Activated CD4-positive, alpha-beta T cell treated with anti-CD3 and anti-CD28 coated beads, Interleukin-2, amount 50 U/mL, for 24 hours (primary cell): Measurements from ENCODE around the gene ZNF256.
A peak's percentile ranks its signal among the peaks of the same experiment; 100 is the strongest.

Experiments
- DNase-seq, 2 donors: peaks; one replicate each; pipeline ENCODE4 v3.0.0-alpha.2; 2020; ENCODE audit warnings: low read depth in 1 of 2, low spot score in 1 of 2

Gene ZNF256

GRCh38 chr19:57947419-57948134, at the start of gene ZNF256:
Gene ZNF256, minus strand, starts transcription at chr19:57947706. Its CDS starts 232 bp downstream, at chr19:57947474.
- DNase-seq = peak; percentile 79 to 91

DNA sequence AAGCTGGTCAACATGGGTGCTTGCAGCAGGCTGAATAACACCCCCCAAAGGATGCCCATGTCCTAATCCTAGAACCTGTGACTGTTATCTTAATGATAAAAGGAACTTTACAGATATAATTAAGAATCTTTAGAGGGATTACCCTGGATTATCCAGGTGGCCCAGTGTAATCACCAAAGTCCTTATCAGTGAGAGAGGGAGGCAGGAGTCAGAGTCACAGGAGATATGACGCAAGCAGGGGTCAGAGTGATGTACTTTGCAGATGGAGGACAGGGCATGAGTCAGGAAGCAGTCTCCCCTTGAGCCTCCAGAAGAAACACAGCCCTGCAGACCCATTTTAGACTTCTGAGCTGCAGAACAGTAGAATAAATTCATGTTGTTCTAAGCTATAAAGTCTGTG, 45.3 kb upstream of the ZNF256 start:
- DNase-seq = no peak

DNA sequence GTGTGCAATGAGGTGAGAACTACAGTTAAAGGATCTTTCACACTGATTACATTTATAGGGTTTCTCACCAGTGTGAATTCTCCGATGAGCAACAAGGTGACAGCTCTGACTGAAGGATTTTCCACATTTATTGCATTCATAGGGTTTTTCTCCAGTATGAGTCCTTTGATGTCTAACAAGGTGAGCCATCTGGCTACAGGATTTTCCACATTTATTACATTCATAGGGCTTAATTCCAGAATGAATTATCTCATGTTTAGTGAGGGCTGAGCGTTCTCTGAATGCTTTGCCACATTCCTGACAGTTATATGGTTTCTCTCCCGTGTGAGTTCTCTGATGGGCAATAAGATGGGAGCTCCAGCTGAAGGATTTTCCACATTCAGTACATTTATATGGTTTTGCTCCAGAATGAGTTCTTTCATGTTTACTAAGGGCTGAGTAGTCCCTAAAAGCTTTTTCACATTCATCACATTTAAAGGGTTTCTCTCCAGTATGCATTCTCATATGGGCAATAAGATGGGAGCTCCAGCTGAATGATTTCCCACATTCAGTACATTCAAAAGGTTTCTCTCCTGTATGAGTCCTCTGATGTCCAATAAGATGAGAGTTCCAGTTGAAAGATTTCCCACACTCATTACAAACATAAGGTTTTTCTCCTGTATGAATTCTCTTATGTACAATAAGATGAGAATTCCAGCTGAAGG, 31.2 kb upstream of the ZNF256 start:
- DNase-seq = no peak

GRCh38 chr19:57974434-57974833, 26.9 kb upstream of the ZNF256 start, which contains the start of gene C19orf18:
Gene C19orf18, minus strand, starts transcription at chr19:57974534. Its CDS starts 102 bp downstream, at chr19:57974432.
- no peak for DNase-seq

GRCh38 chr19:57964761-57965160, 17.3 kb upstream of the ZNF256 start:
- DNase-seq = no peak

DNA sequence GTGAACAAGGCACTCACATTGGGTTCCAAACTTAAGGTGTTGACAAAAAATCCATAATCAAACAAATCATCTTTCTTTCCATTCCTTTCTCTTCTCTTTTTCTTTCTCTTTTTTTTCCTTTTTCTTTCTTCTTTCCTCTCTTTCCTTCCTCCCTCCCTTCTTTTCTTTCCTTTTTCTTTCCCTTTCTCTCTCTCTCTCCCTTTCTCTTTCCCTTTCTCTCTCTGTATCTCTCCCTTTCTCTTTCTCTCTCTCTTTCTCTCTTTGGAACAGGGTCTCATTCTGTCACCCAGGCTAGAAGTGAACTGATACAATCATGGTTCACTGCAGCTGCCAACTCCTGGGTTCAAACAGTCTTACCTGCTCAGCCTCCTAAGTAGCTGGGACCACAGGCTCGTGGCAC, 14.3 kb upstream of the ZNF256 start:
- DNase-seq = no peak

GRCh38 chr19:57954996-57955395, 7.5 kb upstream of the ZNF256 start:
- no peak for DNase-seq

- DNase-seq = no peak
Measured at GRCh38 chr19:57949702-57950101, 2.2 kb upstream of the ZNF256 start.

GRCh38 chr19:57949296-57949695, 1.8 kb upstream of the ZNF256 start:
- DNase-seq = no peak

DNA sequence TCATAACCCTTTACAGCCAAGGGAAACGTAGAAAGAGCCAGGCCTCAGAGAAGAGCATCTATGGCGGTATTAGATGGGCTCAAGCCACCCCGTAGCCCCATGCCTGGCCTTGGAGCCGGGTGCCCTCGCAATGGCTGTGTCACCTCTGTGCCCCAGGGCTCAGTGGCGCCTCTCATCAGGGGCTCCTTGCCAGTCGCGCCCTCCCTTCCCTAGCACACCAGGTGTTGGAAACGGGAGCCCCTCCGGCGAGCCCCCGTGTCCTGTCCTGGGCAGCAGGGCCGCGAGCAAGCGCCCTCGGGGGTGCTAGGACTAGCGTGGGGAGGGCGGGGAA, 453 bp downstream of the ZNF256 start:
- no peak for DNase-seq

DNA sequence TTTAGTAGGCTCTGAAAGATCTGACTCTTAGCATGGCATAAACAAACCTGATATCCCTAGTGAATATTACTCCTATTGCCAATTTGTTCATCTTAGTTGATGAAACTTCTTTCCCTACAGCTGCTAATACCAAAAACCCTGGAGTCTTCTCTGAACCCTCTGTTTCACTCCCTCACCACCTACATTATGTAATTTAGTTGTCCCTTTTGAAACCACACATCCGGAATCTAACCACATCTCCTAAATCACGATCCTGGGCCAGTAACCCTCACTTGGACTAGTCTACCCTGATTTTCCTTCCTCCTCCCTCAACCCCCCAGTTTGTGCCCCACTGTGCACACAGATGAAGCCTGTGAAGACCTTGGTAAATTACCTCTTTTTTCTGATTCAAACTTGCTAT, 1.2 kb downstream of the ZNF256 start:
- no peak for DNase-seq

DNA sequence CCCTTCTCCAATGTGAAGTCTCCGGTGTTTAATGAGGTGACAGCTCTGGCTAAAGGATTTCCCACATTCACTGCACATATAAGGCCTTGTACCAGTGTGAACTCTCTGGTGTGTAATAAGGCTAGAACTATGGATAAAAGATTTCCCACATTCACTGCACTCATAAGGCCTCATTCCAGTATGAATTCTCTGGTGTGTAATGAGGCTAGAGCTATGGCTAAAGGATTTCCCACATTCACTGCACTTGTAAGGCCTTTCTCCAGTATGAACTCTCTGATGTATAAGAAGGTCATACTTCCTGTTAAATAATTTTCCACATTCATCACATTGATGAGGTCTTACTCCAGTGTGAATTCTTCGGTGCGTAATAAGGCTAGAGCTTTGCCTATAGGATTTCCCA, 5.9 kb downstream of the ZNF256 start:
- DNase-seq = no peak

DNA sequence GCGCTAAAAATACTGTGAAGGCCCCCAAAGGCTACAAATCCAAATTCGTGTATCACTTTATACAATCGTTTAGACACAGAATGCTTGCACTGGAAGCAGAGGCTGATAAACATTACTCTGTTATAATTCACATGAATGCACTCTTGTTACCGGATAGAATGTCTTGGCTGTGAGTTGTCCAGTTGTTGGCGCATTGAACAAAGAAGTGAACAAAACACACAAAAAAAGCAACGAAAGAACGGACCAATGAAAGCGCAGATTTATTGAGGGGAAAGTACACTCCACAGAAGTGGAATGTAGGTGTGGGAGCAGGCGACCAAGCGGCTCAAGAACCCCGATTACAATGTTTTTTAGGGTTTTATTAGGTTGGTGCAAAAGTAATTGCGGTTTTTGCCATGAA, 11.8 kb downstream of the ZNF256 start:
- DNase-seq = no peak

GRCh38 chr19:57934820-57935665, 12.5 kb downstream of the ZNF256 start, which contains the start of gene ZNF418:
Gene ZNF418, minus strand, starts transcription at chr19:57935402. Its CDS starts 1,580 bp downstream, at chr19:57933822.
- peak; percentile 1 to 21 for DNase-seq

GRCh38 chr19:57927587-57927986, 19.9 kb downstream of the ZNF256 start:
- DNase-seq = no peak

DNA sequence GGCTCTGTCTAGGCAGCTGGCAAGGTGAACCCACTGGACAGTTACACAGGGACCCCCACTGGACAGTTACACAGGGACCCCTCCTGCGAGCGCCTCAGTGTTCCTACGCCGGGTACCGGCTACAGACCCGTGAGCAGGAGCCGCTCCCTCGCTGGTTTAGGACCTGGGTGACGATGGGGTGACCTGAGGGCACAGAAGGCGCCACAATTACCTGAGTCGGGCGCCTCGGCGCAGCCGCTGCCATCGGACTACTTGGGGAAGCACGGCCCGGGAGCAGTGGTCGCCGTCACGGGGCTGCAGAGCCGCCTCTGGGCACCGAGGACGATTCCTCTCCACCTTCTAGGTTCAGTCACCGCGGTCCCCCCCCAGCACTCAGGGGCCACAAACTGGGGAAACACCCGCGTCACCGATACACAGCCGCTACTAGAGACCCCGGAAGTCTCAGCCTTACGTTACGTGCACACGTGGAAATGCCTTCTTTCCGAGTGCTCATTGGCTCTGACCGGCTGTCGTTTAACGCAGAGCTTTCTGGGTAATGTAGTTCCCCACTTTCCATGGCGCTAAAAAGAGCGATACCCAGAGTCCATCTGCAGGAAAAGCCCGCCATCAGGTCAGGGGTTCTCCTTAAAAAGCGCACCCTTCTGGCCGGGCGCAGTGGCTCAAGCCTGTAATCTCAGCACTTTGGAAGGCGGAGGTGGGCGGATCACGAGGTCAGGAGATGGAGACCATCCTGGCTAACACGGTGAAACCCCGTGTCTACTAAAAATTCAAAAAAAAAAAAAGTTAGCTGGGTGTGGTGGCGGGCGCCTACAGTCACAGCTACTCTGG, 31.1 kb downstream of the ZNF256 start, which contains the start of gene ZNF417:
ZNF417 (minus strand) TSS at position 425 of the 828 bp plus-strand sequence; CDS start at position 244, 181 bp downstream.
- DNase-seq = peak; percentile 60 to 87

DNA sequence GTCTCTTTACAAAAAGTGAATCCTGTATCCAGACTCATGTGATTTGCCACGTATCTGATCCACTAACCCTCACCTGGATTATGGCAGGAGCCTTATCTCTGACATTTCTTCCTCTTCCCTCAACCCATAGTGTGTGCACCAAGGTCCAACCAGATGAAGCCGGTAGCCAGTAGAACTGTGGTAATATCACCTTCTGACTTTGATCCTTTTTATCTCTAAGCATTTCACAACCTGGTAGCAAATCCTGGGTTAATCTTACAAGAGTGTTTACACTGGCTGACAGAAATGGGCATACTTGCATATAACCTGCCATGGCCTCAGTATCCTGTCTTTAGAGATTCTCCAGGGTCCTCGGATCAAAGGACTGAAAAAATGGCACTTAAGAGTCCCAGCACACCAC, 33.0 kb downstream of the ZNF256 start:
- DNase-seq = no peak

- no peak for DNase-seq
Measured at GRCh38 chr19:57907394-57907793, 40.1 kb downstream of the ZNF256 start.

DNA sequence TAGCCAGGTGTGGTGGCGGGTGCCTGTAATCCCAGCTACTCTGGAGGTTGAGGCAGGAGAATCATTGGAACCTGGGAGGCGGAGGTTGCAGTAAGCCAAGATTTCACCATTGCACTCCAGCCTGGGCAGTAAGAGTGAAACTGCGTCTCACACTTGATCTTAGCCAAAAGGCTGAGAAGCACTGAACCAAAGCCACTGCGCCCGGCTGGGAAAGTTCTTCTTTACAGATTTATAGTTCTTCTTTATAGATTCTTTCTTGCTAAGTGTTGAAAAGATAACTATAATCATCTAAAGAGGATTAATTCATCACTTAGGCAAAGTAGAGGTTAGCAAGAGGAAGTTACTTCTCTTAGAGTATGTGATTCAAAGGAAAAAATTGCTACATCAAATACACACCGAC, 42.2 kb downstream of the ZNF256 start:
- no peak for DNase-seq

GRCh38 chr19:57903618-57904184, 43.8 kb downstream of the ZNF256 start:
- no peak for DNase-seq
